ENCODE measurements around the gene COL12A1.

Gene COL12A1

GRCh38 chr6:75115481-75115880 lies 90.4 kb downstream of the COL12A1 start:
- H3K36me3 ChIP-seq (ENCODE audit: control insufficient read depth, insufficient read depth, low read length), result peaks cover 7% of the 10 kb centered on the region
- H3K4me1 ChIP-seq (ENCODE audit: control insufficient read depth, insufficient read depth, low read length, poor library complexity, severe bottlenecking), result peaks cover 7% of the 10 kb centered on the region
- WGBS, 2 experiments (ENCODE audit: insufficient coverage in 2 of 2), result 52 to 66% methylated on average over 3 of the region's 3 CpGs
- no peak overlapping the region for H3K4me3 ChIP-seq (ENCODE audit: extremely low read depth, insufficient read depth, low read length, poor library complexity, severe bottlenecking)
- no peaks in the 10 kb centered on the region for H3K9me3 ChIP-seq (ENCODE audit: control insufficient read depth, low read length)
- H3K27ac ChIP-seq (ENCODE audit: low read depth, low read length, severe bottlenecking), result no peak overlapping the region

GRCh38 chr6:75114806-75115205 lies 91.0 kb downstream of the COL12A1 start:
- Histone ChIP-seq H3K36me3 (ENCODE audit: control insufficient read depth, insufficient read depth, low read length) (peaks cover 7% of the 10 kb centered on the region), H3K27ac (ENCODE audit: low read depth, low read length, severe bottlenecking) (no peak overlapping the region), H3K4me3 (ENCODE audit: extremely low read depth, insufficient read depth, low read length, poor library complexity, severe bottlenecking) (no peak overlapping the region), H3K4me1 (ENCODE audit: control insufficient read depth, insufficient read depth, low read length, poor library complexity, severe bottlenecking) (peaks cover 7% of the 10 kb centered on the region), H3K9me3 (ENCODE audit: control insufficient read depth, low read length) (no peaks in the 10 kb centered on the region)
- WGBS, 2 experiments (ENCODE audit: insufficient coverage in 2 of 2), result 100% methylated on average over 1 to 2 of the region's 2 CpGs

GRCh38 chr6:75114195-75114594 lies 91.7 kb downstream of the COL12A1 start:
- H3K9me3 ChIP-seq (ENCODE audit: control insufficient read depth, low read length), result no peaks in the 10 kb centered on the region
- H3K27ac ChIP-seq (ENCODE audit: low read depth, low read length, severe bottlenecking), result no peak overlapping the region
- H3K4me1 ChIP-seq (ENCODE audit: control insufficient read depth, insufficient read depth, low read length, poor library complexity, severe bottlenecking), result peaks cover 7% of the 10 kb centered on the region
- no peak overlapping the region for H3K4me3 ChIP-seq (ENCODE audit: extremely low read depth, insufficient read depth, low read length, poor library complexity, severe bottlenecking)
- H3K36me3 ChIP-seq (ENCODE audit: control insufficient read depth, insufficient read depth, low read length), result peaks cover 7% of the 10 kb centered on the region

GRCh38 chr6:75113446-75113845 lies 92.4 kb downstream of the COL12A1 start:
- 83 to 100% methylated on average over 1 of the region's 2 CpGs for WGBS, 2 experiments (ENCODE audit: insufficient coverage in 2 of 2)
- Histone ChIP-seq H3K27ac (ENCODE audit: low read depth, low read length, severe bottlenecking) (no peak overlapping the region), H3K4me1 (ENCODE audit: control insufficient read depth, insufficient read depth, low read length, poor library complexity, severe bottlenecking) (peaks cover 7% of the 10 kb centered on the region), H3K36me3 (ENCODE audit: control insufficient read depth, insufficient read depth, low read length) (peaks cover 7% of the 10 kb centered on the region), H3K4me3 (ENCODE audit: extremely low read depth, insufficient read depth, low read length, poor library complexity, severe bottlenecking) (no peak overlapping the region), H3K9me3 (ENCODE audit: control insufficient read depth, low read length) (no peaks in the 10 kb centered on the region)

GRCh38 chr6:75109765-75110164 lies 96.1 kb downstream of the COL12A1 start:
- H3K4me3 ChIP-seq (ENCODE audit: extremely low read depth, insufficient read depth, low read length, poor library complexity, severe bottlenecking), result no peak overlapping the region
- H3K4me1 ChIP-seq (ENCODE audit: control insufficient read depth, insufficient read depth, low read length, poor library complexity, severe bottlenecking), result no peaks in the 10 kb centered on the region
- H3K36me3 ChIP-seq (ENCODE audit: control insufficient read depth, insufficient read depth, low read length), result no peaks in the 10 kb centered on the region
- no peak overlapping the region for H3K27ac ChIP-seq (ENCODE audit: low read depth, low read length, severe bottlenecking)
- WGBS, 2 experiments (ENCODE audit: insufficient coverage in 2 of 2), result no CpG with 5 or more reads among the region's 1 CpG
- no peaks in the 10 kb centered on the region for H3K9me3 ChIP-seq (ENCODE audit: control insufficient read depth, low read length)

- no peaks in the 10 kb centered on the region for H3K9me3 ChIP-seq (ENCODE audit: control insufficient read depth, low read length)
- no peak overlapping the region for H3K27ac ChIP-seq (ENCODE audit: low read depth, low read length, severe bottlenecking)
- H3K36me3 ChIP-seq (ENCODE audit: control insufficient read depth, insufficient read depth, low read length), result no peaks in the 10 kb centered on the region
- H3K4me1 ChIP-seq (ENCODE audit: control insufficient read depth, insufficient read depth, low read length, poor library complexity, severe bottlenecking), result no peaks in the 10 kb centered on the region
- H3K4me3 ChIP-seq (ENCODE audit: extremely low read depth, insufficient read depth, low read length, poor library complexity, severe bottlenecking), result no peak overlapping the region
Measured at GRCh38 chr6:75109022-75109421, 96.8 kb downstream of the COL12A1 start.

GRCh38 chr6:75108333-75108974 lies 97.4 kb downstream of the COL12A1 start:
- Histone ChIP-seq H3K36me3 (ENCODE audit: control insufficient read depth, insufficient read depth, low read length) (no peaks in the 10 kb centered on the region), H3K9me3 (ENCODE audit: control insufficient read depth, low read length) (no peaks in the 10 kb centered on the region), H3K4me3 (ENCODE audit: extremely low read depth, insufficient read depth, low read length, poor library complexity, severe bottlenecking) (no peak overlapping the region), H3K4me1 (ENCODE audit: control insufficient read depth, insufficient read depth, low read length, poor library complexity, severe bottlenecking) (no peaks in the 10 kb centered on the region), H3K27ac (ENCODE audit: low read depth, low read length, severe bottlenecking) (no peak overlapping the region)
- WGBS, 2 experiments (ENCODE audit: insufficient coverage in 2 of 2), result 100% methylated on average over 1 of the region's 2 CpGs; no CpG with 5 or more reads in 1 of the 2 experiments

GRCh38 chr6:75107913-75108312 lies 97.9 kb downstream of the COL12A1 start:
- H3K36me3 ChIP-seq (ENCODE audit: control insufficient read depth, insufficient read depth, low read length), result no peaks in the 10 kb centered on the region
- no peak overlapping the region for H3K4me3 ChIP-seq (ENCODE audit: extremely low read depth, insufficient read depth, low read length, poor library complexity, severe bottlenecking)
- no peaks in the 10 kb centered on the region for H3K9me3 ChIP-seq (ENCODE audit: control insufficient read depth, low read length)
- H3K4me1 ChIP-seq (ENCODE audit: control insufficient read depth, insufficient read depth, low read length, poor library complexity, severe bottlenecking), result no peaks in the 10 kb centered on the region
- no peak overlapping the region for H3K27ac ChIP-seq (ENCODE audit: low read depth, low read length, severe bottlenecking)

- Histone ChIP-seq H3K4me1 (ENCODE audit: control insufficient read depth, insufficient read depth, low read length, poor library complexity, severe bottlenecking) (no peaks in the 10 kb centered on the region), H3K9me3 (ENCODE audit: control insufficient read depth, low read length) (no peaks in the 10 kb centered on the region), H3K36me3 (ENCODE audit: control insufficient read depth, insufficient read depth, low read length) (no peaks in the 10 kb centered on the region), H3K4me3 (ENCODE audit: extremely low read depth, insufficient read depth, low read length, poor library complexity, severe bottlenecking) (no peak overlapping the region), H3K27ac (ENCODE audit: low read depth, low read length, severe bottlenecking) (no peak overlapping the region)
- WGBS, 2 experiments (ENCODE audit: insufficient coverage in 2 of 2), result 100% methylated on average over 1 of the region's 2 CpGs
Measured at GRCh38 chr6:75106426-75106825, 99.4 kb downstream of the COL12A1 start.

- H3K4me1 ChIP-seq (ENCODE audit: control insufficient read depth, insufficient read depth, low read length, poor library complexity, severe bottlenecking), result no peaks in the 10 kb centered on the region
- H3K9me3 ChIP-seq (ENCODE audit: control insufficient read depth, low read length), result no peaks in the 10 kb centered on the region
- no peak overlapping the region for H3K27ac ChIP-seq (ENCODE audit: low read depth, low read length, severe bottlenecking)
- 88% methylated on average over 1 of the region's 1 CpG; no CpG with 5 or more reads in 1 of the 2 experiments for WGBS, 2 experiments (ENCODE audit: insufficient coverage in 2 of 2)
- no peak overlapping the region for H3K4me3 ChIP-seq (ENCODE audit: extremely low read depth, insufficient read depth, low read length, poor library complexity, severe bottlenecking)
- H3K36me3 ChIP-seq (ENCODE audit: control insufficient read depth, insufficient read depth, low read length), result no peaks in the 10 kb centered on the region
Measured at GRCh38 chr6:75103431-75103830, 102.4 kb downstream of the COL12A1 start.

GRCh38 chr6:75102301-75102700 lies 103.6 kb downstream of the COL12A1 start:
- no peaks in the 10 kb centered on the region for H3K36me3 ChIP-seq (ENCODE audit: control insufficient read depth, insufficient read depth, low read length)
- H3K9me3 ChIP-seq (ENCODE audit: control insufficient read depth, low read length), result no peaks in the 10 kb centered on the region
- H3K4me3 ChIP-seq (ENCODE audit: extremely low read depth, insufficient read depth, low read length, poor library complexity, severe bottlenecking), result no peak overlapping the region
- H3K27ac ChIP-seq (ENCODE audit: low read depth, low read length, severe bottlenecking), result no peak overlapping the region
- WGBS, 2 experiments (ENCODE audit: insufficient coverage in 2 of 2), result 86 to 100% methylated on average over 1 to 2 of the region's 5 CpGs
- H3K4me1 ChIP-seq (ENCODE audit: control insufficient read depth, insufficient read depth, low read length, poor library complexity, severe bottlenecking), result no peaks in the 10 kb centered on the region
